ENCODE results near the gene CTNNA2.

The CTNNA2 gene

DNA sequence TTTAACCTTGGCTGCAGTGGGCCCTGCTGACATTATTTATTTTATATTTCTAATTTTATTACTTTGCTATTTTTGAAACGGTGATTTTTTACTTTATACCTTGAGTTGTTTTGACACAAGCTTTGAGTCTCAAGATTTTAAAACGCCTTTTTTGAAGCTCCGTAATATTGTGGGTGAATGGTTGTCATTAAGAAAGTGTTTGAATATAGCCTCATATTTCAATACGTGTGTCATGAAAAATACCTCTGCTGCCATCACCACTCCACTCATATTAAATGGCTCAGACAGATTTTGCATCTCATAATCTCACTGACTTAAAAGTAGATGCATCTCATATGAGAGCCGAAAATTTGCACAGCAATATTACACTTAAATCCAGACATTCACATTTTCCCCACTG, 106.6 kb downstream of the CTNNA2 start:
- DNase-seq = no peak

DNA sequence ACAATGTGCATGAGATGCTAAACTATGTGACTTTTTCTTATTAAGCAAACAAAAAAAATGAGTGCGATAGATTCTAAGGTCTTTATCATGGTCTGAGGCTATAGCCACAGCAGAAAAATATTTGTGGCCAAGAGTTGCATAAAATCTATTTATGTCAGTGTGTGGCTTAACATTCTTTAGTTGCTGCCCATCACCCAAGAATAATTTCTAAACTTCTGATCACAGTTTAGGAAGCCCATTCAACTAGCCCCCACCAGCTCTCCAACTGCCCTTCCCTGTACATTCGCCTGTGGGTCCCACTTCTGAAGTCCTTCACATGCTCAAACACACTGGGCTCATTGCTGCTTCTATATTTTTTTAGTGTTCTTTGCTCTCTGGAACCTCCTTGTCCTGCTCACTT, 107.1 kb downstream of the CTNNA2 start:
- no peak for DNase-seq

DNA sequence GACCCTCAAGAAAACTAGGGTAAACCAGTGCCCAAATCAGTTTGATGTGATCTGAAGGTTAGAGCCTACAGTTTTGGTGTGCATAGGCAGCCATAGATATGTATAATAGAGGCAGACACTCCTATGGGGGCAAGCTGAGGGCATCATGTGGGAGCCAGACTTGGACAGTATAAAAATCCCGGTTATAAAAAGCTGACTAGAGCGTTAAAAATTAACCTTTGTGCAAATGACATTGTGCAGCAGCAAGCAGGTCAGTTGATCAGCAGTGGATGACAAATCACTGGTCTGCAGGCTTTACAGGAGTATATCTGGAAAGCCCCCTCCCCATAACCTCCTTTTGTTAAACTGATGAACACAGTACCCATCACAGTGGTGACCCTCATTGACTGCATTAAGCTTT, 107.8 kb downstream of the CTNNA2 start:
- no peak for DNase-seq

DNA sequence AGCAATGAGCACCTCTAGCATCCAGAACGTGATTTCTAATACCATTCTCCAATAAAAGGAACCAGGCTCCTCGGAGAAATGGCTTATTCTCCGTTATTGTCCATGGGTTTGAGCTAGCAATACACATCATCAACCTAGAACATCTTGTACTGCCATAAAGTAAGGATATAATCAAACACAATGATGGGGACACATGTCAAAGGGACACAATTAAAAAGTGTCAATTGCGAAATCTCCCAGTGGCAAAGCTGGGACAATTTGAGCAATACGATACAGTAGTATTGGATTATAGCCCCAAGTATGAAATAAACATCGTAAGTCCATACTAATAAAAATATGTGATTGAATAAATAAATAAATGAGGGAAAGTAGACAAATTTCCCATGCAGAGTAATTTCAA, 108.4 kb downstream of the CTNNA2 start:
- no peak for DNase-seq

DNA sequence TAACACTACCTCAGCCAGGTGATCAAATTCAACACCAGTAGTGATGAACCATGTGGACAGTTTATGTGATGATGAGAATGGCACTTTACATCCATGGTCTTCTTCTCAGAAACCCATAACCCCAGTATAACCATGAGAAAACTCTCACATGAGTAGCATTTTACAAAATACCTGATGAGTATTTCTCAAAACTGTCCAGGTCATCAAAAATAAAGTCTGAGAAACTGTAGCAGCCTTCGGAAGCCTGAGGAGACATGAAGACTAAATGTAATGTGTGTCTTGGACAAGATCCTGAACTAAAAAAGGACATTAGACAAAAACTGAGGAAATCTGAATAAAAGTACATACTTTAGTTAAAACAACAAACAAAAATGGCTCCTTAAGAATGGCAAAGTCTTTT, 108.9 kb downstream of the CTNNA2 start:
- no peak for DNase-seq

DNA sequence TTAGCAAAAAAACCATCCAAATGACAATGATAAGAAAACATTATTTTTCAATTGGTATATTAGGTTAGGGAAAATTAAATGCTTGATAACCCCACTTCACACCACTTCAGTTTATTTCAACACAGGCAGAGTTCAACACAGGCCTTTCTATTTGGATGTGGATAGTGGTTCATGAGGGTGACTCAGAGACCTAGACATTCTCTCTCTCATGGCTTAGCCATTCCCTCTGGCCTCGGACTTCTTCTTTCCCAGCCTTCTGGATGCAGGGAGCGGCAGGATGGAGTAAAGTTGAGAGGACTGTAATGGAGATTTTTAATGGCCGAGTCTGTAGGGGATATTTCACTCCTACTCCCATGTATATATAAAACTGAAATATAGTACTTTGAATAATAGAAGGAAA, 109.7 kb downstream of the CTNNA2 start:
- no peak for DNase-seq

DNA sequence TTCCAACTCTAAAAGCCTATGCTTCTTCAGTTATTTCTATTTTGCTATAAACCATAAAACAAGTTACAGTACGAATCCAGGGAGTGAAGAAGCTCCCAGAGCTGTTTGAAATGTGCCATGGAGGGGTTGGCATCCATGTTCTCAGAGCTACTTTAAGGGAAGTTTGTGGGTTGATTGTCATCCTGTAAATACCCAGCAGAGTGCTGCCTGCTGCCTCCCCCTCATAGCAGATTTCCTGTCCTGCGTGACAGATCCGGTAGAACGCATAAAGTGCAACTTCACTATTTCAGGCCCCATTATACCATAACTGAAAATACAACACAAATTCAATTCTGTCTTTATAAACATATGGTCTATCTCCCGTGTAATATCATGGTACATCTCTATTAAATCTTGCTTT, 114.4 kb downstream of the CTNNA2 start:
- DNase-seq = no peak

DNA sequence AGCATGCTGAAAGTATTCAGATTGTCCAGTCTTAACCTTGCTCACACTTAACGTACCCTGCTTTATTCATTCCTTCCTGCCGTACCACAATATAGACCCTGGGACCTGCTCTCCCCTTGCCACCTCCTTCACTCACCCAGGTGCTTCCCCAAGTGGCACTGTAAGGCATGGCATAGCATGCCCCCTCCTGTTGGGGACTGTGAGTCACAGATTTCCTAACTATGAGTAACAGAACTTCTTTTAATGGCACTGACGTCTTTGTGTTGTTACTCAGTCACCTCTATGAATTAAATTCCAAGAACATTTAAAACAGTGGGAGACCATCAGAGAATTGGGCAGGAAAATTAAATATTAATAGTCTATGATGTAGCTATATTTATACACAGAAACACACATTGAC, 117.2 kb downstream of the CTNNA2 start:
- DNase-seq = no peak

DNA sequence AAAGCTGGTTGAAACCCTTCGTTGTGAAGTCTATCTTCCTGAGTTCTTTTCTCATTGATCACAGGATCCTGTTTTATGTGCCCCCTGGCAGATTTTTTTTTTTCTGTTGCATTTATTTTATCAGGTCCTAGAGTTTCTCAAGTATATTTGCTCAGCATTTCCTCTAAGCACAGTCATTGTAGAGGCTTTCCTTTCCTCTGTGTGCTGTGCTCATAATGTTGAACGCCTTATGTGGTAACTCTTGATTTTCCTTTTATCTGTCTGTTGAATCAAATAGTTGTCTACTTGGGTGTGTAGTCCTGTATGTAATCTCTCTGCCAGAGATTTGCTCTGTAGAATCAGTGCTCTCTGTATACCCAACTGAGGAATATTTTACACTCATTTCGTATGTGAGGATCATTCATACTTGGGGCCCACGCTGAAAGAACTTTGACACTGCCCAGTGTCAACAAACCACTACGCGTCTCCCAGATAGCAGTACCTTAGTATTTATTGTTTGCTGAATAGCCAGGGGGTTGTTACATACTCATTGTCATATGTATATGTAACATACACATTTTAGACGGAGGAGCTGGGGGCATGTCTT, 118.2 kb downstream of the CTNNA2 start:
- DNase-seq = no peak

DNA sequence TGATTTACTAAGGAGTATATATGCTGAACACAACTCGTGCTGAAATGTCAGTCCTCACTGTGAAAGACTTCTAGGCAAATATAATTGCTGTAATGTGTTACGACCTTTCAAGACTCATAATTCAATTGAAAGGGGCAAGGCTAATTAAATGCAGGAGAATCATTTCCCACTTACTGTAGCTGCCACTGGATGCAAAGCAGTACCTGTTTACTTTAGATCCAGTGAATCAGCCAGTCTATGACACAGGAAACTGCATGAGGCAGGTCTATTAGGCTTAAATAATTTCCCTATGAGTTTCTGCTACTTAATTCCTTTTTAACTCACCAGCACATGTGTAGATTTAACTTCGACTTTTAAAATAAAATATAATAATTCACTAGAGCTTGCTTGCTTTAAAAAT, 125.6 kb downstream of the CTNNA2 start:
- no peak for DNase-seq

DNA sequence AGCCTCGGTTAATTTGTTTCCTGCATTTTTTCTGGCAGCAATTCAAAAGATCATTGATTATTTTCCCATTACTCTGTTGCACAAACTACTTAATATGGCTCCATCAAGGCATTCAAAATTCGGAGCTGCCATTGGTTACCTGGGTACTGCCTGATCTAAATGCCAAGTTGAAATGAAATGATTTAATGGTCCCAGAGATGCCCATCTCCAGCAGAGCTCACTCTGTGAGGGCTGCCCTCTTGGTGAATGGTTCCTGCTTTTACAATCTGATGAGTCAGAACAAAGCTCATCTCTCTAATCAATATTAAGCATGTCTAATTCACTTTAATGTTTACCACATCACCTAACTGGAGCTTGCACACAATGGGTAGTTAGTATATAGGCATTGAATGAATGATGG, 126.1 kb downstream of the CTNNA2 start:
- no peak for DNase-seq

DNA sequence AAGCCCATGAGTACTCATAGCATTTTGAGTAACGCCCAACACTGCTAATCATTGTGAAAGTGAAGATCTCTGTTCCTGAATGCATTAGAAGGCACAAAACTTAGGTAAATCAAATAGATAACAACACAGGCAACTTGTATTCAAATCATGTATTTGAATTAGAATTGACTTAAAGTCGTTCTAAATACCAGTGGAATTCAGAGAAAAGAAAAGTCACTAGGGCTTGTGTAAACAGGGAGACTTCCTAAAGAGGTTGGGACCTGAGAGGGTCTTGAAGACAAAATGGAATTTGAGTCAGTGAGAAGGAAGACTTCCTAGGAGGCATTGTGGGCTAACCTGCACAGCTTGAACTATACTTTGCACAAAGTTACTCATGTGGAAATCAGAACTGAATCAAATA, 127.2 kb downstream of the CTNNA2 start:
- DNase-seq = no peak

DNA sequence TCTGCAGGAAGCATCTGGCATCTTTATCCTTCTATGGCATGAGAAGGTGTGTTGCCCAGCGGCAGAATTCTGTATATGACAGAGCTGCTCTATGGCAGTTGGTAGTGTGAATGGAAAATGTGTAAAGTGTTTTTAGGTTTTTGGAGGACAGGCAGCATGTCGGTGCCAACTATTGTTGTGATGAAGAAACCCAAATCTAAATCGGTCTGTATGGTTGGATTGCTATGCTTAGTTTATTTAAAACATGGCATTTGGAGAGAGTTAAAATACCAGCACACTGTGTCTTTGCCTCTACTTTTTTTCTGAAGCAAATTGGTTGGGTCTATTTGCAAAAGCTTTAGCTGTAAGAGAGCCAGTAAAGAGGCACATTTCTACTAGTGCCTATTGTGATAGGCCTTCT, 136.7 kb downstream of the CTNNA2 start:
- no peak for DNase-seq

DNA sequence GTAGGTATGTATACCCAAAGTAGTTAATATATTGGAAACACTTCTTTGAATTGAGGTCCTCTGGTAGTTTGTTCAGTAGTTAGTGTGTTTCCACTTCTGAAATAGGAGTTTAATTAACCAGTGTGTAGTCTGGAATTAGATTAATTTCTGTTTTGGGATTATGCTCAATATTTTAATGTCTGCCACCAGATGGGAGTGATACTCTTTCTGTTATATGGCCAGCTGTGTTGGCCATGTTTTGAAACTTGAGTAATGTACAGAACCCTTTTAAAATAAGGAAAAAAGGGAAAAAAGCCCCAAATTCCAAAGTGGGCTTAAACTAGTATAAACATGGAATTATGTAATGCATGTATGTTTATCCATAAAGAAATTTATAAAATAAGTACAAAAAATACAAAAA, 147.7 kb downstream of the CTNNA2 start:
- no peak for DNase-seq

DNA sequence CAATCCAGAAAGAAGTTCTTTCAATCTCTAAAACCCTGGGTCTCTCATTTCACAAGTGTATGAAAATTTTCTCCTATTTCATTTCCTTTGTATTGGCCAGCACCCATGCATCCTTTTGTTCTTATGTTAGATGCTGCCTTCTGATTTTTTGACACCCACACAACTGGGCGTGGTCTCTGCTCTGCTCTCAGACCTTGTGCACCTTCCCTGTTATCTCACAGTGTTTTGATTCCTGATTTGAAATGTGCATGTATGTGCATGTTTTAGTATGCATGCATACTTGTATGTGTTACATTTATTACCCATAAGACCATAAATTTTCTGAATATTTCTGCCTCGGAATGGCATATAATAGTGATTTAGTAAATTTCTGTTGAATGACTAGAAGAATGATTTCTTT, 152.2 kb downstream of the CTNNA2 start:
- DNase-seq = no peak

DNA sequence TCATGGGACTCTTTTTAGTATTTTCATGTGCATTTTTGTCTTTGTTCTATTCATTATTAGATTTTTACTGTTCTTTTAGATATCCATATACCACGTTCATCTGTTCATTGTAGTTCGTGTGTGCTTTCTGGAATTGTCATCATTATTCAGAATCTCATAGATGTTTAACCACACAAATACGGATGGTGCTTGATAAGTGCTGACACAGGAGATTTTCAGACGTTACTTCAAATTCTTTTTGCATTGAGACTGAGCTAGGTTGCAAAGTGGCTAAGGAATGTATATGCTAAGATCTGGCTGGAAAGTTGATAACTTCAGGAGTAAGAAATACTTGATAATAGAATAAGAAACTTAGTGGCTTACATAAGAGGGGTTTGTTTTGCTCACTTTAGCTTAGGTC, 153.6 kb downstream of the CTNNA2 start:
- no peak for DNase-seq

DNA sequence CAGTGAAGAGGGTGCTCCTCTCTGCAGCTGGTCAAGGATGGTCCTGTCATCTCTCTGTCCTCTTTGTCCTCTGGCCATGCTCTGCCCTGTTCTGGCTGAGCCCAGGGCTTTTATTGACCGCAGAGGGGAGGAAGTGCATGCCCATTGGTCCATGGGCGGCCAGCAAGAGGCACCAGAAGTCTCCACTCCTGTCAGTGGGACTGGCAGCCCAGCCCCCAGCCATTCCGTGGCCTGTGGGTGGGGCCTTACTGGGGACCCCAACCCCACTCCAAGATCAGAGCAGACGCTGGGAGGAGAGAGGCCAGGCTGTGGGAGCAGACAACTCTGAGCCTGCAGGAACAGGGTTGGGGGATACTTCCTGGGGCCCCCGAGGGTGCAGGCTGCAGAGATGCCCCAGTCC, 156.9 kb downstream of the CTNNA2 start:
- no peak for DNase-seq

DNA sequence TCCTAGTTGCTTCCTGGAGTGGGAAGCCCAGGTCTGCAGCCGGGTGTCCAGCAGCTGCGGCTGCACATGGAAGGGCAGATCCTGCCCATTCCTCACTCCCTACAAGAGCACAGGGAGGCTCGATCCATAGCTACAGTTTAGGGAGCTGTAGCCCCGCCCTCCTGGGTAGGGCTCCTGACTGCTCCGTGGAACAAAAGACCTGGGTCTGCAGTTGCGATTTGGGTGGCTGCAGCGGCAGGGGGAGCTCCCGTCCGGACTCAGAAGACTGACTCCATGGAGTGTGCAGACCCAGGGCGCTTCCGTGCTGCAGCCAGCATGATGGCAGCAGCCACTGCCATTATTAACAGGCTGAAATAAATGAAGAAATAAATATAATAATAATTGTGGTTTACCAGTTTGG, 157.3 kb downstream of the CTNNA2 start:
- DNase-seq = peak; percentile 39

DNA sequence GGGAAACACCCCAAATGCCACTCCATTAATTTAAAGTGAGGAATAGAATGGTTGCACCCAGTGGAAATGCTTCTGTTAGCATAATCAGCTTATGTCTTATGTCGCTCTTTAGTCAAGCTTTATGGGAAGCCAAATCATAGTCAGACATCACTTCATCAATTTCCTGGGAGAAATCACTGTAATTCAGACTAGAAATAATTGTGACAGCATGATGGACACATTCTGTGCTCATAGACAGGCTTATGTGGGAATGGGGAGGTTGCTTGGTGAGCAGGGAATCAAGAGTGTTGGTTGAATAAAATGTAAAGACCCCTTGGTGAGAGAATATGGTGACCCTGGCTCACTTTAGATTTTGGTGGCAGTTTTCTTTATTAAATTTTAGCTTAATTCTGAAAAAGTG, 174.0 kb downstream of the CTNNA2 start:
- DNase-seq = no peak

DNA sequence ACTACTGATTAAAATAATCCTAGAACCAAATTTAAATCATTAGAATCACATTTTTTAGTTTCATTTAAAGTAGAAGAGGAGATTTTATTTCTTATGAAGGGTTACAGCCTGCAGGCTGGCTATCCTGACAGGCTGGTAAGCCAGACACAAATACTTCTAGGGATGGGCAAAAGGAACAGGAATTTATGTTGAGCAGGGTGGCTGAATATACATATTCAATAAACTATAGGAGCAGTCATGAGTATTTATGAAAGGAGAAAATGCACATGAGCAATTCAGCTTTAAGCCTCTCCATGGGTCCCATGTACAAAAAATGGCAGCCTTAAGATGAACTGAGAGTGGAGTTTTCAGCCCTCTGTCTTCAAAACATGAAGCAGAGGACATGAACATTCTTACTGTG, 182.4 kb downstream of the CTNNA2 start:
- DNase-seq = no peak

DNA sequence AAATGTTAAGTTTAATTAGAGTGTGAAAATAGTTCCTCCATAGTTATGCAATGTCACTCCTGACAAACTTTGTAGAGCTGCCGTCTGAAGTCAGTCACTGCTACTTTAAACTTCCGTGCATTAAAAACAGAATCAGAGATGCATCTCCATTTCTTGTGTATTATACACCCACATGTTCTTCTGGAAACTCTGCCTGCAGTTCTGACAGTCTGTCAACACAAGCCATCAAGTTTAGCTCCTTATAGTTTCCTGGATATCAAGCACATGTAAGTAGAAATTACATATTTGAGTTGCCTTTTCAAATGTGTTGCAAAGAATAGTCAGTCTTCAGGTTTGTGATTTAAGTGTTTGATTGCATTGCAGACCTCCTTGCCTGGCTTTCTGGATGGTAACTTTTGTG, 184.3 kb downstream of the CTNNA2 start:
- no peak for DNase-seq

DNA sequence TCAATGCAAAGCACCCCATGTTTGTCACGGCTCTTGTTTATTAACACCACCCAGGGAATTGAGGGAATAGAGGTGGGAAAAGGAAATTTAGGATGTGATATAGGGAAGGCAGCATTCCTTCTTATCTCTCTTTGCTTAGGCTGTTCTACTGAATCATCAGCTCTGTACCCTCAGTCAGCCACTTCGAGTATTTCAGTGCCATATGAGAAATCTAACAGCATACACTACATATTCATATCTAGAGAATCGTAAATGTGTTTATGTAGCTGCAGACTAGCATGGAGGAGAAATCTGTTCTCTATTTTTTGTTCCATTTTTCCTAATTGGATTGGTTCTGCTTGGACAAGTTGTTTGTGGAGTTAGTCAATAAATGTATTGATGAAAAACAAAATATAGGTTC, 187.8 kb downstream of the CTNNA2 start:
- DNase-seq = no peak

DNA sequence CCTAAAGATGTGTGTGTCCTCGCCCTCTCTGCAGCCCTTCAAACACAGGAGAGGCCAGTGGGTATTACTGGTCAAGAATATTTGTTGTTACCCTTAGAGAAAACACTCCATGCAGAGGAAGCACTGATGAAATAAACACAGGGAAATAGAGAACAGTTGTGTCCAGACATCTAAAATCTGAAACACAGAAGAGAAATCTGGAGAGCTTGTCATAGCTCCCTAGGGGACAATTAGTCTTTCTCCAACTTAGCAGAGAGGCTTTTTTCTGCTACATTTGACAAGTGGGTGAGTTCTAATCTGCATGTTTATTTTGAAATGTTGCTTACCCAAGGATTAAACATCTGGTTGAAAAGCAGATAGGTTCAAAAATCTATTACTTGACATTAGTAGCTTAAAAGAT, 190.1 kb downstream of the CTNNA2 start:
- peak; percentile 8 for DNase-seq

DNA sequence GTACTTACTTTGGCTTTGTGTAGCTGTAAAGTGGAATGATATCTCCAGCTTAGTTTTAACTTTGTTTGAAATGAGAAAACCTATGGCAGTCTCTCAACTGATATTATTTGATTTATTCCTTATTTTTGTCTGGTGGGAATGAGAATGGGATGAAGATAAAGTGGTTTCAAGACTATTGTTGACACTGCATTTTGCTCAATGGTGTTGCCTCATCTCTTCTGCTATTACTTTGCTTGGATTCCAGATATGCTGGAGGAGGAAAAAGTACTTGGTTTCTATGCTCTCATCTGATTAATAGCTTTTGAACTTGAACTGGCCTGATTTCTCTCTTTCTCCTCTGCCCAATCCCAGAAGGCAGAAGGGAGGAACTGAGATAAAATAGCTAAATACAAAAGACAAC, 198.2 kb downstream of the CTNNA2 start:
- no peak for DNase-seq

DNA sequence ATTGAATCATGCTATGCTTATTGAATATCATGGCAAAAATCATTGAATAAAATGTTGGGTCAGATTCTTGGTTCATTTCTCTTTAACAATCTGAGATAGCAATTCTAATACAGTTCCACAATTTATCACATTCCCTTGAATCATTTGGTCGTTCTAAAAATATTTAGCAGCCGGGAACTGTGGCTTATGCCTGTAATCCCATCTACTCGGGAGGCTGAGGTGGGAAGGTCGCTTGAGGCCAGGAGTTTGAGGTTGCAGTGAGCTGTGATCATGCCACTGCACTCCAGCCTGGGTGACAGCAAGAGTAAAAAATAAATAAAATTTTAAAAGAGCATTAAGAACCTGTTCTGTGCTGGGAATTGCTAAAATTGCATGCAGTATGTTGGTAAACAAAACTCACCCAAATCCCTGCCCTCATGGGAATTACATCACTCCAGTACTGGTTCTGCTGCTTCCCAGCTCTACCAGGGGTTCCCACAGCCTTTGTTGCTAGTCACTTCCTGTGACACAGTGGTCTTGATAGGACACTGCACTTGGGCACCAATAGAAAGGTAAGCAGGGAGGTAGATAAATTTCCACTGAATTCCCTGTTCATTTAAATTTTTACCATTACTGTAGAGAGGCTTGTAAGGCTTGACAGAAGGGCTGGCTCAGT, 200.4 kb downstream of the CTNNA2 start:
- DNase-seq = peak; percentile 46

DNA sequence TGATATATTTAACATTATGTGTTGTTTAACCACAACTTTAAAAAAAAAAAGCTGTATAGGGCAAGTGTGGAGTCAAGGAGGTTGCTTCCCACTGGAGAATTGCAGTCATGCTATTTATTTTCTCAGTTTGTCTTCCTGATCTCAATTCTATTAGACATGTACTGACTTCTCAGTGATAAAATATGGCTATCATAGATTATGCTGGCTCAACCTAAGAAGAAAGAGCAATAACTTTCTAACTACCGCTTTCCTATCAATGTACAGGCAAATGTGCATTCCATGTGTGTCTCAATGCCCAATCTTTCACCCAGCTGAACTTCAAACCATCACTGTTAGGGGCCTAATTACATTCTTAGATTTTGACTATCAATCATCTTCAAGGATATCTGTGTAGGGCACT, 201.4 kb downstream of the CTNNA2 start:
- no peak for DNase-seq

All from NCI-H82 (cell line).